H1 (cell line): Measurements from ENCODE around the gene TSC22D3. TPM values are rescaled to one million over a fixed set of nuclear protein-coding genes. Genes with fewer than 3 reads are reported as not detected.

Experiments
- CTCF ChIA-PET: fragments of 300-600 bp; sonication (Branson Sonifier 250); formaldehyde crosslinking; loops from one replicate; lab custom pipeline; 2021; ENCODE audit not compliant: partially characterized antibody; lab: Charles Lee
- POLR2A ChIA-PET: fragments of 300-600 bp; sonication (Branson Sonifier 250); formaldehyde crosslinking; loops from one replicate; lab custom pipeline; 2021; ENCODE audit warnings: inconsistent platforms; ENCODE audit not compliant: partially characterized antibody; lab: Charles Lee
- DNase-seq, 2 experiments: peaks; one replicate each; pipeline versions ENCODE4 v3.0.0 to v3.0.0-alpha.2; 2010 to 2022; ENCODE audit warnings: low spot score in 2 of 2, low read depth in 1 of 2, mixed read lengths in 1 of 2
- FAIRE-seq: peaks from 2 replicates; lab custom pipeline; 2011; peaks lifted over from hg19 to GRCh38; lab: Jason Lieb, UNC
- H2AFZ ChIP-seq: 2 replicates; pipeline ENCODE4 v1.8.1; 2012; ENCODE audit warnings: low read length, inconsistent platforms
- H2AK5ac ChIP-seq: 2 replicates; pipeline ENCODE4 v1.6.1; 2013; ENCODE audit warnings: low read depth, low read length
- H2BK120ac ChIP-seq: replicated peaks from 2 replicates; pipeline ENCODE3; 2013; ENCODE audit warnings: low read depth, low read length, inconsistent platforms
- H2BK12ac ChIP-seq: 2 replicates; pipeline ENCODE4 v1.6.1; 2013; ENCODE audit warnings: low read depth, low read length
- H2BK15ac ChIP-seq: 2 replicates; pipeline ENCODE4 v1.6.1; 2013; ENCODE audit warnings: low read length
- H2BK20ac ChIP-seq: 2 replicates; pipeline ENCODE4 v1.6.1; 2013; ENCODE audit warnings: low read length
- H2BK5ac ChIP-seq: 2 replicates; pipeline ENCODE4 v1.6.1; 2013; ENCODE audit warnings: low read depth, low read length
- H3K14ac ChIP-seq: 2 replicates; pipeline ENCODE4 v1.6.1; 2013; ENCODE audit warnings: inconsistent platforms; ENCODE audit not compliant: insufficient read length
- H3K18ac ChIP-seq: 2 replicates; pipeline ENCODE4 v1.6.1; 2013; ENCODE audit warnings: low read length; ENCODE audit errors: extremely low read depth
- H3K23ac ChIP-seq: 2 replicates; pipeline ENCODE4 v1.6.1; 2013; ENCODE audit warnings: inconsistent platforms; ENCODE audit not compliant: insufficient read length
- H3K23me2 ChIP-seq: 2 replicates; pipeline ENCODE4 v1.6.1; 2013; ENCODE audit warnings: low read depth, low read length
- H3K27ac ChIP-seq: 2 replicates; pipeline ENCODE4 v1.6.1; 2011; ENCODE audit warnings: low read depth, low read length, inconsistent platforms
- H3K27me3 ChIP-seq, 4 experiments: replicated peaks in 1 of 4; 1 replicate in 1 of 4; 2 replicates in 3 of 4; pipeline versions ENCODE4 v1.6.1 to v1.8.1; 2011 to 2013; ENCODE audit warnings: low read length in 3 of 4, mild to moderate bottlenecking in 3 of 4, inconsistent platforms in 2 of 4, mixed read lengths in 2 of 4, moderate library complexity in 1 of 4; ENCODE audit not compliant: control insufficient read depth in 3 of 4, insufficient read depth in 3 of 4; ENCODE audit errors: extremely low read depth in 1 of 4
- H3K36me3 ChIP-seq, 4 experiments: 2 replicates each; pipeline versions ENCODE4 v1.6.1 to v1.8.1; 2011 to 2013; ENCODE audit warnings: mild to moderate bottlenecking in 4 of 4, low read length in 3 of 4, moderate library complexity in 2 of 4, control low read depth in 1 of 4, inconsistent platforms in 1 of 4; ENCODE audit not compliant: insufficient read depth in 4 of 4, control insufficient read depth in 2 of 4
- H3K4ac ChIP-seq: replicated peaks from 2 replicates; pipeline ENCODE3; 2013; ENCODE audit warnings: low read length, low read depth, mixed read lengths, inconsistent platforms; ENCODE audit not compliant: insufficient read length
- H3K4me1 ChIP-seq, 4 experiments: replicated peaks in 1 of 4; 1 replicate in 1 of 4; 2 replicates in 3 of 4; pipeline versions ENCODE4 v1.6.1 to v1.8.1; 2011 to 2013; ENCODE audit warnings: low read length in 3 of 4, inconsistent platforms in 2 of 4, mixed read lengths in 1 of 4; ENCODE audit not compliant: insufficient read depth in 4 of 4, control insufficient read depth in 3 of 4
- H3K4me2 ChIP-seq, 2 experiments: 2 replicates each; pipeline versions ENCODE4 v1.6.1 to v1.8.1; 2011 to 2013; ENCODE audit warnings: low read depth in 2 of 2, low read length in 2 of 2, control low read depth in 1 of 2, inconsistent platforms in 1 of 2, mild to moderate bottlenecking in 1 of 2; ENCODE audit not compliant: insufficient read depth in 1 of 2
- H3K4me3 ChIP-seq, 4 experiments: fragments of 200-600, 300-600 bp in 1 of 4; sonication (generic), shearing (Covaris generic), sonication (Bioruptor Twin) in 1 of 4; 2 replicates each; pipeline versions ENCODE4 v1.5.1 to v1.8.1; 2011 to 2016; ENCODE audit warnings: low read length in 4 of 4, low read depth in 3 of 4, control low read depth in 2 of 4, inconsistent platforms in 2 of 4, mild to moderate bottlenecking in 2 of 4, mixed read lengths in 1 of 4, moderate library complexity in 1 of 4; ENCODE audit not compliant: insufficient read depth in 2 of 4; ENCODE audit errors: extremely low read depth in 1 of 4
- H3K56ac ChIP-seq: replicated peaks from 2 replicates; pipeline ENCODE3; 2013; ENCODE audit warnings: low read depth, mild to moderate bottlenecking, mixed read lengths, low read length, inconsistent platforms; ENCODE audit not compliant: insufficient read length
- H3K79me1 ChIP-seq: 2 replicates; pipeline ENCODE4 v1.6.1; 2013; ENCODE audit warnings: low read depth, low read length, control low read depth
- H3K79me2 ChIP-seq, 2 experiments: 2 replicates each; pipeline versions ENCODE4 v1.6.1 to v1.8.1; 2012 to 2013; ENCODE audit warnings: low read length in 2 of 2, mild to moderate bottlenecking in 2 of 2, inconsistent platforms in 1 of 2; ENCODE audit not compliant: insufficient read depth in 2 of 2, control insufficient read depth in 1 of 2
- H3K9ac ChIP-seq, 4 experiments: replicated peaks in 1 of 4; 1 replicate in 1 of 4; 2 replicates in 3 of 4; pipeline versions ENCODE4 v1.6.1 to v1.8.1; 2011 to 2013; ENCODE audit warnings: low read depth in 3 of 4, low read length in 3 of 4, control low read depth in 2 of 4, mild to moderate bottlenecking in 2 of 4, moderate library complexity in 2 of 4, inconsistent platforms in 1 of 4; ENCODE audit errors: extremely low read depth in 1 of 4
- H3K9me3 ChIP-seq, 2 experiments: 2 replicates each; pipeline versions ENCODE4 v1.6.1 to v1.8.1; 2012 to 2013; ENCODE audit warnings: mild to moderate bottlenecking in 2 of 2, moderate library complexity in 2 of 2, control low read depth in 1 of 2, inconsistent platforms in 1 of 2, low read depth in 1 of 2, low read length in 1 of 2, mixed read lengths in 1 of 2; ENCODE audit not compliant: insufficient read depth in 2 of 2
- H4K20me1 ChIP-seq, 2 experiments: replicated peaks in 1 of 2; 2 replicates each; pipeline versions ENCODE3 to v1.8.1; 2011 to 2013; ENCODE audit warnings: inconsistent platforms in 2 of 2, low read length in 2 of 2, mild to moderate bottlenecking in 1 of 2; ENCODE audit not compliant: insufficient read depth in 2 of 2, control insufficient read depth in 1 of 2
- H4K5ac ChIP-seq: 2 replicates; pipeline ENCODE4 v1.6.1; 2013; ENCODE audit warnings: low read length, low read depth, mixed read lengths, inconsistent platforms; ENCODE audit not compliant: insufficient read length
- H4K8ac ChIP-seq: 2 replicates; pipeline ENCODE4 v1.8.0; 2013; ENCODE audit warnings: mild to moderate bottlenecking, moderate library complexity, low read length, inconsistent platforms; ENCODE audit not compliant: insufficient read depth; ENCODE audit errors: extremely low read depth
- H4K91ac ChIP-seq: replicated peaks from 2 replicates; pipeline ENCODE3; 2013; ENCODE audit warnings: low read length, mixed read lengths, inconsistent platforms; ENCODE audit not compliant: insufficient read length
- BCL11A ChIP-seq, 2 experiments: IDR thresholded peaks; one replicate each; pipeline ENCODE4 v1.6.1; 2011; ENCODE audit warnings: low read depth in 2 of 2, low read length in 2 of 2, mild to moderate bottlenecking in 2 of 2
- HDAC2 ChIP-seq, 2 experiments: fragments of 300-600 bp in 1 of 2; sonication (generic) in 1 of 2; IDR thresholded peaks; 2 replicates each; pipeline ENCODE4 v1.6.1; 2011 to 2012; ENCODE audit warnings: low read depth in 2 of 2, low read length in 2 of 2, mild to moderate bottlenecking in 2 of 2, moderate library complexity in 2 of 2, borderline replicate concordance in 1 of 2, inconsistent platforms in 1 of 2
- JUND ChIP-seq: IDR thresholded peaks from 2 replicates; pipeline ENCODE4 v1.6.1; 2011; ENCODE audit warnings: mild to moderate bottlenecking, improper control_type of control experiment, low read length
- KDM1A ChIP-seq: fragments of 200-600, 300-600 bp; sonication (generic); IDR thresholded peaks from 2 replicates; pipeline ENCODE4 v1.7.1; 2016; ENCODE audit warnings: mild to moderate bottlenecking, low read length, borderline replicate concordance
- MAFK ChIP-seq: IDR thresholded peaks from 2 replicates; pipeline ENCODE4 v1.6.1; 2012; ENCODE audit warnings: low read depth, mild to moderate bottlenecking, improper control_type of control experiment, low read length
- NRF1 ChIP-seq: IDR thresholded peaks from 2 replicates; pipeline ENCODE4 v1.6.1; 2011; ENCODE audit warnings: mild to moderate bottlenecking, low read depth, low read length, improper control_type of control experiment
- RAD21 ChIP-seq, 2 experiments: IDR thresholded peaks in 1 of 2; conservative IDR thresholded peaks in 1 of 2; 2 replicates each; pipeline ENCODE4 v1.6.1; 2011; ENCODE audit warnings: low read depth in 2 of 2, low read length in 2 of 2, improper control_type of control experiment in 1 of 2, inconsistent platforms in 1 of 2, mild to moderate bottlenecking in 1 of 2, moderate library complexity in 1 of 2
- WGBS, 2 experiments: shearing (Covaris generic) in 1 of 2; methylation state at CpG; one replicate each; pipeline versions ENCODE4 v1.1.6 to v1.1.7; 2013 to 2015; ENCODE audit warnings: low lambda C conversion rate in 2 of 2, mixed read lengths in 2 of 2, inconsistent platforms in 1 of 2, low coverage in 1 of 2, missing lambda C conversion rate in 1 of 2; ENCODE audit not compliant: insufficient replicate concordance in 2 of 2, insufficient coverage in 1 of 2, insufficient read length in 1 of 2; ENCODE audit errors: extremely low coverage in 1 of 2, missing lambda C conversion rate in 1 of 2; 5-methylcytosine and 5-hydroxymethylcytosine counted together
- polyA plus RNA-seq, 7 experiments: library from polyadenylated mRNA; depleted of rRNA in 3 of 7; stranded (reverse) in 5 of 7; unstranded in 2 of 7; fragments of >200 nt in 5 of 7; fragments of 200-250 nt in 2 of 7; gene quantifications; 1 replicate in 5 of 7; 2 replicates in 1 of 7; 4 replicates in 1 of 7; pipeline versions ENCODE4 v1.2.1 to v1.2.3, GENCODE V29; 2011 to 2013; ENCODE audit warnings: missing spikeins in 2 of 7, mixed read lengths in 2 of 7
- total RNA-seq: library from RNA; stranded (reverse); fragmentation: NEBNext Ultra II Directional; extraction: Animal tissue kit (Norgen Biotek cat#: 25700); gene quantifications from 2 replicates; pipeline ENCODE4 v1.2.1, GENCODE V29; 2021
- TF ChIP-seq, protein P1 (sequence below): IDR thresholded peaks from 2 replicates; pipeline ENCODE4 v1.6.1; 2012; ENCODE audit warnings: inconsistent platforms
- TF ChIP-seq, protein P2 (sequence below), 3 experiments: IDR thresholded peaks; 1 replicate in 2 of 3; 2 replicates in 1 of 3; pipeline versions ENCODE4 v1.5.1 to v1.6.1; 2011; ENCODE audit warnings: low read length in 3 of 3, mild to moderate bottlenecking in 3 of 3, inconsistent platforms in 2 of 3, low read depth in 1 of 3, moderate library complexity in 1 of 3; ENCODE audit not compliant: insufficient read depth in 1 of 3; ENCODE audit errors: control extremely low read depth in 1 of 3

The TSC22D3 gene
- total and polyA plus RNA-seq, 2 of the 8 experiments (the other 6 are each of a cell fraction or from before 2014, with no cell fraction given), result 7.6 to 12.9 TPM

DNA sequence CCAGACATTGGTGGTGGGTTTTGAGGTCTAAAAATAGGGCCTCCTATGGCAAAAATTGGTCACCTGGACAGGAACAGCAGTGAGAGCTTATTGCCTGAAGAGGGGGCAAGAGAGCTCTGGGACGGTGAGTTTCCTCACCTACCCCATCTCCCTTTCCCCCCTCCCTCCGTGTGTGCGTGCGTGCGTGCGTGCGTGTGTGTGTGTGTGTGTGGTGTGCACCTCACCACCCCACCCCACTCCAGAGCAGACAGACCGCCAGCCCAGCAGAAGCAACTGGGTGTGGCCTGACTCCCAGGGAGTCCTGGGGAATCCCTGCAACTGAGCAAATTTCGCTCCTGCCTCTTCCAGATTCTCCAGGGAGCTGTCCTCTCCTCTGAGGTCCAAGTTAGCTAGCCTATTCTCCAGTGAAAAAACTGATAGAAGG is 102.6 kb downstream of the TSC22D3 start:
- no peaks in the 10 kb centered on the region for H3K27me3 ChIP-seq
- no peak overlapping the region for H2AK5ac ChIP-seq
- no peaks in the 10 kb centered on the region for H3K36me3 ChIP-seq
- no peaks in the 10 kb centered on the region for H3K9me3 ChIP-seq
- H4K91ac ChIP-seq, result no peak overlapping the region
- ChIA-PET CTCF (interaction anchor here (0.6 to 29.5 kb wide), 33 partner anchors 9 to 891 kb away, joined by 3 to 325 read pairs (median 5); partner anchors contain the start of genes NCBP2L and TSC22D3), POLR2A (interaction anchor here (0.8 to 2.0 kb wide), 6 partner anchors 10 to 104 kb away, joined by 3 to 13 read pairs (median 4); partner anchors contain the start of gene NCBP2L)
- H3K27ac ChIP-seq, result no peak overlapping the region
- peaks cover 0 to 7% (median 1%) of the 10 kb centered on the region in 4 experiments; a peak in 4 of 7 replicates for H3K4me1 ChIP-seq
- no peak overlapping the region for H2BK120ac ChIP-seq
- no peak overlapping the region for H3K9ac ChIP-seq
- no peak overlapping the region for H3K23ac ChIP-seq
- H3K18ac ChIP-seq, result no peak overlapping the region
- no peak overlapping the region for H2AFZ ChIP-seq
- no peak overlapping the region for H2BK15ac ChIP-seq
- DNase-seq (peak in 1 of 2 experiments; percentile 56), FAIRE-seq (no peak)
- H4K20me1 ChIP-seq, result no peaks in the 10 kb centered on the region
- H3K4ac ChIP-seq, result no peak overlapping the region
- peak overlapping the region in 1 of 2 experiments; percentile 51; a peak in 1 of 4 replicates for H3K4me2 ChIP-seq
- H3K4me3 ChIP-seq, result 0 out of 8 replicates have a peak overlapping the region, but pooled peaks of 1 of the 4 experiments have one; percentile 21
- H4K8ac ChIP-seq, result no peak overlapping the region; the same call in 1 of the 2 replicates
- H3K79me2 ChIP-seq, result no peaks in the 10 kb centered on the region
- H4K5ac ChIP-seq, result no peak overlapping the region
- no peak overlapping the region for H2BK20ac ChIP-seq
- no peak overlapping the region for H3K56ac ChIP-seq
- H2BK5ac ChIP-seq, result no peak overlapping the region
- no peaks in the 10 kb centered on the region for H3K79me1 ChIP-seq
- no peaks in the 10 kb centered on the region for H3K23me2 ChIP-seq
- WGBS, 2 experiments, result 60% methylated on average over 1 of the region's 9 CpGs; no CpG with 5 or more reads in 1 of the 2 experiments
- H2BK12ac ChIP-seq, result no peak overlapping the region
- H3K14ac ChIP-seq, result no peak overlapping the region
- no peak for TF ChIP-seq JUND
- no peak for TF ChIP-seq KDM1A
- no peak for TF ChIP-seq NRF1
- TF ChIP-seq HDAC2 (IDR thresholded peaks at IDR 0.05; ENCODE audit: borderline replicate concordance in 1 of 2, low read depth in 2 of 2, low read length in 2 of 2), result peak in 1 of 2 experiments; percentile 48; a peak in 1 of 4 replicates
- TF ChIP-seq RAD21 (IDR thresholded peaks at IDR 0.05 in 1 of 2, conservative IDR thresholded peaks at IDR 0.05 in 1 of 2; ENCODE audit: low read depth in 2 of 2, low read length in 2 of 2), result peak; percentile 72
- no peak for TF ChIP-seq MAFK
- TF ChIP-seq BCL11A (IDR thresholded peaks at IDR 0.05; ENCODE audit: low read depth in 2 of 2, low read length in 2 of 2), result no peak
- TF ChIP-seq, protein P1, sequence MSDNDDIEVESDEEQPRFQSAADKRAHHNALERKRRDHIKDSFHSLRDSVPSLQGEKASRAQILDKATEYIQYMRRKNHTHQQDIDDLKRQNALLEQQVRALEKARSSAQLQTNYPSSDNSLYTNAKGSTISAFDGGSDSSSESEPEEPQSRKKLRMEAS, result peak; percentile 19; the same call in 1 of the 2 replicates
- TF ChIP-seq, protein P2, sequence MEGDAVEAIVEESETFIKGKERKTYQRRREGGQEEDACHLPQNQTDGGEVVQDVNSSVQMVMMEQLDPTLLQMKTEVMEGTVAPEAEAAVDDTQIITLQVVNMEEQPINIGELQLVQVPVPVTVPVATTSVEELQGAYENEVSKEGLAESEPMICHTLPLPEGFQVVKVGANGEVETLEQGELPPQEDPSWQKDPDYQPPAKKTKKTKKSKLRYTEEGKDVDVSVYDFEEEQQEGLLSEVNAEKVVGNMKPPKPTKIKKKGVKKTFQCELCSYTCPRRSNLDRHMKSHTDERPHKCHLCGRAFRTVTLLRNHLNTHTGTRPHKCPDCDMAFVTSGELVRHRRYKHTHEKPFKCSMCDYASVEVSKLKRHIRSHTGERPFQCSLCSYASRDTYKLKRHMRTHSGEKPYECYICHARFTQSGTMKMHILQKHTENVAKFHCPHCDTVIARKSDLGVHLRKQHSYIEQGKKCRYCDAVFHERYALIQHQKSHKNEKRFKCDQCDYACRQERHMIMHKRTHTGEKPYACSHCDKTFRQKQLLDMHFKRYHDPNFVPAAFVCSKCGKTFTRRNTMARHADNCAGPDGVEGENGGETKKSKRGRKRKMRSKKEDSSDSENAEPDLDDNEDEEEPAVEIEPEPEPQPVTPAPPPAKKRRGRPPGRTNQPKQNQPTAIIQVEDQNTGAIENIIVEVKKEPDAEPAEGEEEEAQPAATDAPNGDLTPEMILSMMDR (IDR thresholded peaks at IDR 0.05; ENCODE audit: control extremely low read depth in 1 of 3, insufficient read depth in 1 of 3, low read depth in 1 of 3, low read length in 3 of 3), result peak; percentile 53 to 68 (median 68)
